ENCODE data around the gene FAU.

FAU gene

GRCh38 chr11:65111744-65112545 is 10.0 kb downstream of the FAU start, which contains the start of gene TM7SF2:
Gene TM7SF2 (plus strand): TSS chr11:65111872. CDS start chr11:65112016, 144 bp downstream.
- Mint-ChIP-seq H3K36me3 (ENCODE audit: low read depth) (no peaks in the 10 kb centered on the region), H3K4me3 (peak within 1 kb of the TSS; percentile 96 to 99 (median 97)), H3K4me1 (peaks cover 13% of the 10 kb centered on the region), H3K27ac (peak within 1 kb of the TSS; percentile 77 to 97 (median 91)), H3K9me3 (no peaks in the 10 kb centered on the region), H3K27me3 (ENCODE audit: low read depth) (no peaks in the 10 kb centered on the region)
- no peak for TF ChIP-seq CTCF (IDR thresholded peaks at IDR 0.05; ENCODE audit: unreplicated experiment in 3 of 3)

- Mint-ChIP-seq H3K36me3 (ENCODE audit: low read depth) (peaks cover 4% of the 10 kb centered on the region), H3K4me3 (peak overlapping the region; percentile 96 to 99 (median 97)), H3K27ac (peak overlapping the region in 1 of 3 experiments; percentile 77), H3K27me3 (ENCODE audit: low read depth) (no peaks in the 10 kb centered on the region), H3K9me3 (no peaks in the 10 kb centered on the region), H3K4me1 (peaks cover 13% of the 10 kb centered on the region)
- TF ChIP-seq CTCF (IDR thresholded peaks at IDR 0.05; ENCODE audit: unreplicated experiment in 3 of 3) = no peak
These were observed 10.7 kb downstream of the FAU start for GRCh38 chr11:65111159-65111743.

- Mint-ChIP-seq H3K27ac (peak overlapping the region in 2 of 3 experiments; percentile 25 to 52), H3K27me3 (ENCODE audit: low read depth) (no peaks in the 10 kb centered on the region), H3K9me3 (no peaks in the 10 kb centered on the region), H3K4me3 (peak overlapping the region; percentile 65 to 72 (median 70)), H3K36me3 (ENCODE audit: low read depth) (peaks cover 5% of the 10 kb centered on the region), H3K4me1 (peaks cover 13% of the 10 kb centered on the region)
- TF ChIP-seq CTCF (IDR thresholded peaks at IDR 0.05; ENCODE audit: unreplicated experiment in 3 of 3) = peak; percentile 96 to 99 (median 97)
These were observed 11.5 kb downstream of the FAU start for GRCh38 chr11:65110354-65110861.

GRCh38 chr11:65109231-65110198 is 12.4 kb downstream of the FAU start:
- Mint-ChIP-seq H3K36me3 (ENCODE audit: low read depth) (peaks cover 8% of the 10 kb centered on the region), H3K9me3 (no peaks in the 10 kb centered on the region), H3K27ac (no peak overlapping the region), H3K4me1 (peaks cover 13% of the 10 kb centered on the region), H3K27me3 (ENCODE audit: low read depth) (no peaks in the 10 kb centered on the region), H3K4me3 (no peak overlapping the region)
- TF ChIP-seq CTCF (IDR thresholded peaks at IDR 0.05; ENCODE audit: unreplicated experiment in 3 of 3) = no peak

- Mint-ChIP-seq H3K27ac (no peak overlapping the region), H3K4me1 (peaks cover 6% of the 10 kb centered on the region), H3K9me3 (no peaks in the 10 kb centered on the region), H3K4me3 (no peak overlapping the region), H3K36me3 (ENCODE audit: low read depth) (peaks cover 8% of the 10 kb centered on the region), H3K27me3 (ENCODE audit: low read depth) (no peaks in the 10 kb centered on the region)
- no peak for TF ChIP-seq CTCF (IDR thresholded peaks at IDR 0.05; ENCODE audit: unreplicated experiment in 3 of 3)
These were observed 13.3 kb downstream of the FAU start for GRCh38 chr11:65108469-65109123.
